ENCODE data around the gene CPPED1. TPM values are rescaled to one million over a fixed set of nuclear protein-coding genes. Genes with fewer than 3 reads are reported as not detected.

Gene CPPED1
- polyA plus RNA-seq, 3 donors: 100 to 292 (median 259) TPM

GRCh38 chr16:12754824-12755543 is 48.7 kb downstream of the CPPED1 start:
- H3K4me1 ChIP-seq (ENCODE audit: control insufficient read depth in 1 of 2, insufficient read depth in 2 of 2, low read length in 2 of 2): no peaks in the 10 kb centered on the region
- H4K20me1 ChIP-seq (ENCODE audit: insufficient read depth, low read length): peaks cover 98% of the 10 kb centered on the region
- TF ChIP-seq CTCF (IDR thresholded peaks at IDR 0.05): no peak
- Mint-ChIP-seq H3K36me3 (peaks cover 9 to 68% of the 10 kb centered on the region in 2 donors), H3K27me3 (ENCODE audit: low read depth in 3 of 3) (no peaks in the 10 kb centered on the region), H3K4me3 (no peak overlapping the region), H3K9me3 (peaks cover 0 to 2% (median 0%) of the 10 kb centered on the region in 7 donors), H3K27ac (peak overlapping the region in 4 of 7 donors; percentile 12 to 49 (median 31)), H3K4me1 (peaks cover 4% of the 10 kb centered on the region)
- H3K4me2 ChIP-seq (replicated peaks; ENCODE audit: extremely low read depth, low read length, poor library complexity, severe bottlenecking): no peak overlapping the region
- H3K27ac ChIP-seq (ENCODE audit: low read depth in 1 of 2, low read length in 2 of 2): no peak overlapping the region
- intact Hi-C loops (cut with micrococcal nuclease): no loop called here
- WGBS (ENCODE audit: insufficient coverage): 87% methylated on average over 3 of the region's 4 CpGs
- no peak overlapping the region for H2AFZ ChIP-seq (ENCODE audit: insufficient read depth, low read depth, low read length, poor library complexity, severe bottlenecking)
- no peaks in the 10 kb centered on the region for H3K9me3 ChIP-seq (replicated peaks in 1 of 2; ENCODE audit: control insufficient read depth in 1 of 2, insufficient read depth in 1 of 2, low read length in 2 of 2)
- H3K36me3 ChIP-seq (replicated peaks in 1 of 2; ENCODE audit: control insufficient read depth in 1 of 2, insufficient read depth in 2 of 2, low read length in 2 of 2): peaks cover 33 to 85% of the 10 kb centered on the region in 2 donors
- DNase-seq: no peak
- no peak overlapping the region for H3K4me3 ChIP-seq (replicated peaks in 1 of 3; ENCODE audit: low read depth in 2 of 3, low read length in 3 of 3)
- H3K9ac ChIP-seq (ENCODE audit: insufficient read depth, low read length, poor library complexity, severe bottlenecking): no peak overlapping the region
- peaks cover 68% of the 10 kb centered on the region for H3K79me2 ChIP-seq (ENCODE audit: insufficient read depth, low read length)
- H3K27me3 ChIP-seq (ENCODE audit: control insufficient read depth in 2 of 2, insufficient read depth in 2 of 2, low read length in 2 of 2): no peaks in the 10 kb centered on the region

GRCh38 chr16:12753203-12754023 is 50.3 kb downstream of the CPPED1 start:
- Histone ChIP-seq H3K4me2 (replicated peaks; ENCODE audit: extremely low read depth, low read length, poor library complexity, severe bottlenecking) (no peak overlapping the region), H3K4me3 (replicated peaks in 1 of 3; ENCODE audit: low read depth in 2 of 3, low read length in 3 of 3) (no peak overlapping the region), H3K27ac (ENCODE audit: low read depth in 1 of 2, low read length in 2 of 2) (no peak overlapping the region), H3K4me1 (ENCODE audit: control insufficient read depth in 1 of 2, insufficient read depth in 2 of 2, low read length in 2 of 2) (no peaks in the 10 kb centered on the region), H2AFZ (ENCODE audit: insufficient read depth, low read depth, low read length, poor library complexity, severe bottlenecking) (no peak overlapping the region), H3K9me3 (replicated peaks in 1 of 2; ENCODE audit: control insufficient read depth in 1 of 2, insufficient read depth in 1 of 2, low read length in 2 of 2) (no peaks in the 10 kb centered on the region), H3K9ac (ENCODE audit: insufficient read depth, low read length, poor library complexity, severe bottlenecking) (no peak overlapping the region), H3K27me3 (ENCODE audit: control insufficient read depth in 2 of 2, insufficient read depth in 2 of 2, low read length in 2 of 2) (no peaks in the 10 kb centered on the region), H3K36me3 (replicated peaks in 1 of 2; ENCODE audit: control insufficient read depth in 1 of 2, insufficient read depth in 2 of 2, low read length in 2 of 2) (peaks cover 21 to 84% of the 10 kb centered on the region in 2 donors), H4K20me1 (ENCODE audit: insufficient read depth, low read length) (peaks cover 98% of the 10 kb centered on the region), H3K79me2 (ENCODE audit: insufficient read depth, low read length) (peaks cover 53% of the 10 kb centered on the region)
- H3K27me3 Mint-ChIP-seq (ENCODE audit: low read depth in 3 of 3): no peaks in the 10 kb centered on the region
- 97% methylated on average over 9 of the region's 15 CpGs for WGBS (ENCODE audit: insufficient coverage)
- DNase-seq: no peak
- TF ChIP-seq CTCF (IDR thresholded peaks at IDR 0.05): no peak
- H3K36me3 Mint-ChIP-seq: peaks cover 4 to 67% of the 10 kb centered on the region in 2 donors
- H3K4me1 Mint-ChIP-seq: no peaks in the 10 kb centered on the region
- intact Hi-C loops (cut with micrococcal nuclease): no loop called here
- H3K27ac Mint-ChIP-seq: peak overlapping the region in 4 of 7 donors; percentile 30 to 74 (median 40)
- no peak overlapping the region for H3K4me3 Mint-ChIP-seq
- H3K9me3 Mint-ChIP-seq: peaks cover 0 to 2% (median 0%) of the 10 kb centered on the region in 7 donors
